COR-L47 (cell line): ENCODE measurements around the gene PSMB3.

Source experiments
- DNase-seq: peaks from one replicate; lab custom pipeline; 2025; lab: John Stamatoyannopoulos, UW

The PSMB3 gene

GRCh38 chr17:38733982-38734973 is 18.3 kb upstream of the PSMB3 start:
- no peak for DNase-seq

- DNase-seq: peak; percentile 21
These were observed 17.2 kb upstream of the PSMB3 start for GRCh38 chr17:38735161-38735997.

GRCh38 chr17:38738007-38738662 is 14.4 kb upstream of the PSMB3 start:
- no peak for DNase-seq

GRCh38 chr17:38738686-38739085 is 13.9 kb upstream of the PSMB3 start:
- DNase-seq: no peak

- no peak for DNase-seq
These were observed 13.2 kb upstream of the PSMB3 start for GRCh38 chr17:38739305-38739704.

- no peak for DNase-seq
These were observed 12.5 kb upstream of the PSMB3 start for GRCh38 chr17:38740044-38740443.

- no peak for DNase-seq
These were observed 11.7 kb upstream of the PSMB3 start for GRCh38 chr17:38740806-38741205.

- DNase-seq: no peak
These were observed 11.1 kb upstream of the PSMB3 start for GRCh38 chr17:38741461-38741860.

- peak; percentile 61 for DNase-seq
These were observed 10.6 kb upstream of the PSMB3 start for GRCh38 chr17:38741921-38742410.

- peak; percentile 93 for DNase-seq
These were observed 9.9 kb upstream of the PSMB3 start for GRCh38 chr17:38742411-38743308.

- peak; percentile 92 for DNase-seq
These were observed 8.9 kb upstream of the PSMB3 start for GRCh38 chr17:38743556-38744171.

- peak; percentile 92 for DNase-seq
These were observed 7.0 kb upstream of the PSMB3 start for GRCh38 chr17:38745545-38745944.

- no peak for DNase-seq
These were observed 6.3 kb upstream of the PSMB3 start for GRCh38 chr17:38746004-38746848.

GRCh38 chr17:38746849-38747462 is 5.6 kb upstream of the PSMB3 start:
- no peak for DNase-seq

GRCh38 chr17:38747463-38748148 is 4.9 kb upstream of the PSMB3 start:
- DNase-seq: no peak

GRCh38 chr17:38748149-38748891 is 4.2 kb upstream of the PSMB3 start, which contains the start of gene PCGF2:
Gene PCGF2, minus strand, starts transcription at chr17:38748336. Its CDS starts 7,934 bp downstream, at chr17:38740402.
- peak; percentile 92 for DNase-seq

GRCh38 chr17:38748892-38749222 is 3.7 kb upstream of the PSMB3 start:
- DNase-seq: no peak
